Naive thymus-derived CD8-positive, alpha-beta T cell (primary cell): Measurements from ENCODE around the gene CCDC88B. TPM values are rescaled to one million over a fixed set of nuclear protein-coding genes. Genes with fewer than 3 reads are reported as not detected.
"Not testable (repeated sequence)": the region's sequence is repeated elsewhere in the genome, so short reads cannot be mapped to it uniquely, and the experiment has no call there.

Experiments used
- ATAC-seq, 2 donors: fragments of 150-1000 bp; cut with Tn5 transposase in 1 of 2; sonication (Bioruptor Pico), chemical (Tn5 transposase) in 1 of 2; 1 replicate in 1 of 2; 2 replicates in 1 of 2; pipeline ENCODE4 v1.10.0; 2021; ENCODE audit warnings: mild to moderate bottlenecking in 2 of 2, moderate library complexity in 2 of 2
- POLR2A ChIA-PET: fragments of 350-600 bp; sonication (Branson Sonifier 250); formaldehyde crosslinking; loops from one replicate; lab custom pipeline; 2021; ENCODE audit warnings: antibody characterized with exemption; lab: Charles Lee
- DNase-seq, 10 donors: peaks; one replicate each; pipeline versions ENCODE4 v3.0.0 to v3.0.0-alpha.2; 2020 to 2022
- H3K27ac Mint-ChIP-seq, 10 donors: one replicate each; pipeline ENCODE4 v1.8.0; 2020 to 2022; ENCODE audit warnings: mild to moderate bottlenecking in 10 of 10, mixed read lengths in 10 of 10, moderate library complexity in 4 of 10, inconsistent platforms in 1 of 10
- H3K27me3 Mint-ChIP-seq, 5 donors: one replicate each; pipeline ENCODE4 v1.8.0; 2021 to 2022; ENCODE audit warnings: mixed read lengths in 5 of 5
- H3K36me3 Mint-ChIP-seq, 3 donors: one replicate each; pipeline ENCODE4 v1.8.0; 2020 to 2022; ENCODE audit warnings: mixed read lengths in 3 of 3, mild to moderate bottlenecking in 2 of 3, inconsistent platforms in 1 of 3
- H3K4me1 Mint-ChIP-seq, 4 donors: one replicate each; pipeline ENCODE4 v1.8.0; 2021 to 2022; ENCODE audit warnings: mixed read lengths in 4 of 4
- H3K4me3 Mint-ChIP-seq, 10 donors: one replicate each; pipeline ENCODE4 v1.8.0; 2020 to 2022; ENCODE audit warnings: mild to moderate bottlenecking in 10 of 10, mixed read lengths in 10 of 10, moderate library complexity in 6 of 10, inconsistent platforms in 1 of 10
- H3K9me3 Mint-ChIP-seq, 9 donors: one replicate each; pipeline ENCODE4 v1.8.0; 2020 to 2022; ENCODE audit warnings: mixed read lengths in 9 of 9, mild to moderate bottlenecking in 3 of 9, inconsistent platforms in 1 of 9, moderate library complexity in 1 of 9
- polyA plus RNA-seq, 3 donors: library from polyadenylated mRNA; unstranded; fragments of 300-500 nt; fragmentation: Illumina TruSeq; gene quantifications; one replicate each; pipeline ENCODE4 v1.2.3, GENCODE V29; 2021
- total RNA-seq, 8 experiments: library from RNA in 2 of 8; stranded (reverse) in 2 of 8; gene quantifications; one replicate each; pipeline ENCODE4 v1.2.3 and lab custom pipeline; 2021 to 2026

Gene CCDC88B
- total and polyA plus RNA-seq, 5 experiments from 2014 or later, result 10.4 to 119 (median 37.0) TPM

- DNase-seq (peak in 3 of 10 donors; percentile 36 to 48 (median 44)), ATAC-seq (peak in 1 of 2 donors; percentile 1)
- peak overlapping the region; percentile 90 to 97 (median 94) for H3K4me3 Mint-ChIP-seq
- POLR2A ChIA-PET, result interaction anchor here (0.8 to 3.8 kb wide), 32 partner anchors 11 to 1670 kb away, joined by 3 to 73 read pairs (median 6); partner anchors contain the start of genes BAD, CCDC88B, DNAJC4 and ESRRA
- H3K4me1 Mint-ChIP-seq, result peaks cover 29 to 55% (median 49%) of the 10 kb centered on the region in 4 donors
- H3K27ac Mint-ChIP-seq, result peak overlapping the region; percentile 97 to 100 (median 99)
- H3K27me3 Mint-ChIP-seq, result no peaks in the 10 kb centered on the region
- no peaks in the 10 kb centered on the region for H3K9me3 Mint-ChIP-seq
- H3K36me3 Mint-ChIP-seq, result peaks cover 0 to 33% (median 3%) of the 10 kb centered on the region in 3 donors
Measured at GRCh38 chr11:64316672-64317324, 23.2 kb upstream of the CCDC88B start.

- POLR2A ChIA-PET, result interaction anchor here (0.6 to 3.8 kb wide), 41 partner anchors 12 to 1671 kb away, joined by 3 to 73 read pairs (median 5); partner anchors contain the start of genes BAD, CCDC88B, CFL1 and DNAJC4
- Mint-ChIP-seq H3K4me1 (peaks cover 29 to 52% (median 46%) of the 10 kb centered on the region in 4 donors), H3K4me3 (peak within 1 kb of the TSS; percentile 90 to 97 (median 94)), H3K9me3 (no peaks in the 10 kb centered on the region), H3K27me3 (no peaks in the 10 kb centered on the region), H3K36me3 (peaks cover 0 to 38% (median 3%) of the 10 kb centered on the region in 3 donors), H3K27ac (peak within 1 kb of the TSS; percentile 97 to 100 (median 99))
- ATAC-seq, result peak; percentile 80 to 82
- peak; percentile 78 to 99 (median 98) for DNase-seq
Measured at GRCh38 chr11:64317325-64317960, 22.6 kb upstream of the CCDC88B start, which contains the start of gene TRMT112. Gene TRMT112, minus strand, starts transcription at chr11:64317559. Its CDS starts 33 bp downstream, at chr11:64317526.

GRCh38 chr11:64317961-64318765, 21.8 kb upstream of the CCDC88B start, which contains the start of gene PRDX5:
Gene PRDX5, plus strand, starts transcription at chr11:64318121. Its CDS starts 95 bp downstream, at chr11:64318216.
- H3K36me3 Mint-ChIP-seq, result peaks cover 0 to 34% (median 3%) of the 10 kb centered on the region in 3 donors
- POLR2A ChIA-PET, result interaction anchor here (0.6 to 3.8 kb wide), 36 partner anchors 12 to 1591 kb away, joined by 3 to 73 read pairs (median 5); partner anchors contain the start of genes BAD, CCDC88B, CFL1 and ESRRA
- H3K4me1 Mint-ChIP-seq, result peaks cover 22 to 45% (median 40%) of the 10 kb centered on the region in 4 donors
- ATAC-seq, result peak; percentile 77 to 82
- H3K27me3 Mint-ChIP-seq, result no peaks in the 10 kb centered on the region
- DNase-seq, result peak in 9 of 10 donors; percentile 91 to 97 (median 95)
- peak within 1 kb of the TSS; percentile 90 to 97 (median 94) for H3K4me3 Mint-ChIP-seq
- H3K9me3 Mint-ChIP-seq, result no peaks in the 10 kb centered on the region
- peak within 1 kb of the TSS; percentile 97 to 100 (median 99) for H3K27ac Mint-ChIP-seq

GRCh38 chr11:64318766-64319761, 20.9 kb upstream of the CCDC88B start:
- Mint-ChIP-seq H3K36me3 (peaks cover 0 to 36% (median 3%) of the 10 kb centered on the region in 3 donors), H3K9me3 (no peaks in the 10 kb centered on the region), H3K27ac (peak overlapping the region; percentile 90 to 100 (median 99)), H3K27me3 (no peaks in the 10 kb centered on the region), H3K4me1 (peaks cover 22 to 42% (median 38%) of the 10 kb centered on the region in 4 donors), H3K4me3 (peak overlapping the region; percentile 90 to 97 (median 94))
- POLR2A ChIA-PET, result interaction anchor here (1.3 to 3.8 kb wide), 7 partner anchors 12 to 425 kb away, joined by 3 to 73 read pairs (median 14); partner anchors contain the start of genes CCDC88B, RASGRP2, RPS6KA4 and STIP1
- DNase-seq (no peak), ATAC-seq (no peak)

GRCh38 chr11:64320556-64320955, 19.4 kb upstream of the CCDC88B start:
- H3K27me3 Mint-ChIP-seq, result no peaks in the 10 kb centered on the region
- peaks cover 0 to 31% (median 3%) of the 10 kb centered on the region in 3 donors for H3K36me3 Mint-ChIP-seq
- POLR2A ChIA-PET, result interaction anchor here (0.7 to 1.3 kb wide), 2 partner anchors 11 to 26 kb away, joined by 3 read pairs; no protein-coding TSS in a partner anchor
- peaks cover 22 to 42% (median 35%) of the 10 kb centered on the region in 4 donors for H3K4me1 Mint-ChIP-seq
- no peak for DNase-seq
- peak overlapping the region in 2 of 10 donors; percentile 11 to 72 for H3K4me3 Mint-ChIP-seq
- ATAC-seq, result no peak
- H3K9me3 Mint-ChIP-seq, result no peaks in the 10 kb centered on the region
- peak overlapping the region in 8 of 10 donors; percentile 31 to 97 (median 57) for H3K27ac Mint-ChIP-seq

GRCh38 chr11:64321026-64321425, 19.0 kb upstream of the CCDC88B start:
- no peaks in the 10 kb centered on the region for H3K27me3 Mint-ChIP-seq
- peak overlapping the region in 3 of 10 donors; percentile 15 to 73 (median 30) for H3K4me3 Mint-ChIP-seq

GRCh38 chr11:64321533-64321932, 18.5 kb upstream of the CCDC88B start:
- ATAC-seq (no peak), DNase-seq (no peak)
- Mint-ChIP-seq H3K27me3 (no peaks in the 10 kb centered on the region), H3K9me3 (no peaks in the 10 kb centered on the region), H3K27ac (peak overlapping the region in 2 of 10 donors; percentile 70 to 97), H3K36me3 (peaks cover 0 to 31% (median 3%) of the 10 kb centered on the region in 3 donors), H3K4me1 (peaks cover 22 to 39% (median 31%) of the 10 kb centered on the region in 4 donors), H3K4me3 (peak overlapping the region in 2 of 10 donors; percentile 30 to 73)
- POLR2A ChIA-PET, result interaction anchor here (0.6 kb wide), 1 partner anchor 131 kb away, joined by 3 read pairs; no protein-coding TSS in a partner anchor

More at GRCh38 chr11:64321026-64321425, 19.0 kb upstream of the CCDC88B start:
- Mint-ChIP-seq H3K27ac (peak overlapping the region in 7 of 10 donors; percentile 18 to 97 (median 63)), H3K36me3 (peaks cover 0 to 31% (median 3%) of the 10 kb centered on the region in 3 donors), H3K9me3 (no peaks in the 10 kb centered on the region), H3K4me1 (peaks cover 22 to 42% (median 35%) of the 10 kb centered on the region in 4 donors)
- ATAC-seq (no peak), DNase-seq (no peak)
- POLR2A ChIA-PET, result interaction anchor here (0.6 kb wide), 1 partner anchor 132 kb away, joined by 3 read pairs; no protein-coding TSS in a partner anchor

- Mint-ChIP-seq H3K9me3 (no peaks in the 10 kb centered on the region), H3K36me3 (peaks cover 0 to 28% (median 3%) of the 10 kb centered on the region in 3 donors), H3K27ac (peak overlapping the region in 1 of 10 donors; percentile 71), H3K4me1 (peaks cover 15 to 28% (median 24%) of the 10 kb centered on the region in 4 donors), H3K4me3 (no peak overlapping the region), H3K27me3 (no peaks in the 10 kb centered on the region)
- no peak for DNase-seq
- ATAC-seq, result no peak
- POLR2A ChIA-PET, result no interaction called here
Measured at GRCh38 chr11:64322925-64323260, 17.1 kb upstream of the CCDC88B start.

- peaks cover 14 to 23% (median 22%) of the 10 kb centered on the region in 4 donors for H3K4me1 Mint-ChIP-seq
- H3K27me3 Mint-ChIP-seq, result no peaks in the 10 kb centered on the region
- DNase-seq (no peak), ATAC-seq (no peak)
- no peak overlapping the region for H3K27ac Mint-ChIP-seq
- no peak overlapping the region for H3K4me3 Mint-ChIP-seq
- H3K36me3 Mint-ChIP-seq, result peaks cover 0 to 28% (median 3%) of the 10 kb centered on the region in 3 donors
- no peaks in the 10 kb centered on the region for H3K9me3 Mint-ChIP-seq
- POLR2A ChIA-PET, result no interaction called here
Measured at GRCh38 chr11:64323373-64323772, 16.6 kb upstream of the CCDC88B start.

GRCh38 chr11:64323984-64324383, 16.0 kb upstream of the CCDC88B start:
- DNase-seq, ATAC-seq, H3K9me3 Mint-ChIP-seq, H3K4me3 Mint-ChIP-seq, H3K27me3 Mint-ChIP-seq: not testable (repeated sequence)
- Mint-ChIP-seq H3K4me1 (peaks cover 12 to 20% (median 19%) of the 10 kb centered on the region in 4 donors), H3K27ac (peak overlapping the region in 1 of 10 donors; percentile 68), H3K36me3 (peaks cover 0 to 28% (median 3%) of the 10 kb centered on the region in 3 donors)
- POLR2A ChIA-PET, result interaction anchor here (1.1 to 1.3 kb wide), 2 partner anchors 18 to 29 kb away, joined by 3 read pairs; no protein-coding TSS in a partner anchor
